Uterus (tissue), 2 donors: Measurements from ENCODE around the gene HDGFL3.

Source experiments
- CTCF ChIP-seq, 4 experiments: fragments of 200-600 bp in 2 of 4; fragments of 450-650 bp in 2 of 4; sonication (generic) in 2 of 4; IDR thresholded peaks; one replicate each; pipeline ENCODE4 v1.5.1; 2016 to 2019; ENCODE audit warnings: antibody characterized with exemption in 4 of 4, mild to moderate bottlenecking in 2 of 4, moderate library complexity in 1 of 4
- POLR2A ChIP-seq, 2 donors: fragments of 450-650 bp; IDR thresholded peaks; one replicate each; pipeline ENCODE4 v1.6.1; 2016; ENCODE audit warnings: antibody characterized with exemption in 2 of 2, mild to moderate bottlenecking in 1 of 2, moderate library complexity in 1 of 2

- TF ChIP-seq POLR2A (IDR thresholded peaks at IDR 0.05), result no peak
- no peak for TF ChIP-seq CTCF (IDR thresholded peaks at IDR 0.05)
Observed at GRCh38 chr15:83163032-83163431, 44.6 kb downstream of the HDGFL3 start.
